Fibroblast of lung (primary cell): Measurements from ENCODE around the gene CTBP2. TPM values are rescaled to one million over a fixed set of nuclear protein-coding genes. Genes with fewer than 3 reads are reported as not detected.

Experiments used
- DNase-seq, 2 donors: peaks; one replicate each; pipeline versions ENCODE4 v3.0.0 to v3.0.0-alpha.2; 2010; ENCODE audit warnings: low read depth in 2 of 2
- H2AFZ ChIP-seq: 2 replicates; pipeline ENCODE4 v1.5.1; 2012; ENCODE audit warnings: low read length, control low read depth, inconsistent platforms
- H3K27ac ChIP-seq: 2 replicates; pipeline ENCODE4 v1.5.1; 2011; ENCODE audit warnings: low read length, control low read depth; ENCODE audit not compliant: insufficient read depth
- H3K27me3 ChIP-seq: 2 replicates; pipeline ENCODE4 v1.5.1; 2011; ENCODE audit warnings: mild to moderate bottlenecking, low read length; ENCODE audit not compliant: control insufficient read depth, insufficient read depth
- H3K36me3 ChIP-seq: 2 replicates; pipeline ENCODE4 v1.5.1; 2011; ENCODE audit warnings: low read length; ENCODE audit not compliant: control insufficient read depth, insufficient read depth
- H3K4me1 ChIP-seq: 2 replicates; pipeline ENCODE4 v1.5.1; 2011; ENCODE audit warnings: low read length; ENCODE audit not compliant: control insufficient read depth, insufficient read depth; ENCODE audit errors: extremely low read depth
- H3K4me2 ChIP-seq: 2 replicates; pipeline ENCODE4 v1.5.1; 2011; ENCODE audit warnings: low read length, control low read depth; ENCODE audit not compliant: insufficient read depth; ENCODE audit errors: extremely low read depth
- H3K4me3 ChIP-seq, 4 experiments: fragments of 200-600 bp in 1 of 4; sonication (generic) in 1 of 4; replicated peaks in 1 of 4; 2 replicates each; pipeline ENCODE4 v1.5.1; 2011 to 2016; ENCODE audit warnings: low read length in 4 of 4, low read depth in 3 of 4, mild to moderate bottlenecking in 3 of 4, control low read depth in 2 of 4, inconsistent platforms in 1 of 4, mixed read lengths in 1 of 4; ENCODE audit not compliant: insufficient read depth in 1 of 4; ENCODE audit errors: control extremely low read depth in 1 of 4
- H3K79me2 ChIP-seq: 2 replicates; pipeline ENCODE4 v1.5.1; 2012; ENCODE audit warnings: mild to moderate bottlenecking, low read length, inconsistent platforms; ENCODE audit not compliant: control insufficient read depth, insufficient read depth
- H3K9ac ChIP-seq: 2 replicates; pipeline ENCODE4 v1.5.1; 2011; ENCODE audit warnings: mild to moderate bottlenecking, low read length, control low read depth; ENCODE audit not compliant: insufficient read depth
- H3K9me3 ChIP-seq: 2 replicates; pipeline ENCODE4 v1.5.1; 2012; ENCODE audit warnings: low read depth, low read length; ENCODE audit not compliant: control insufficient read depth, insufficient read depth
- H4K20me1 ChIP-seq: 2 replicates; pipeline ENCODE4 v1.5.1; 2011; ENCODE audit warnings: low read length; ENCODE audit not compliant: control insufficient read depth, insufficient read depth; ENCODE audit errors: extremely low read depth
- CTCF ChIP-seq, 2 donors: IDR thresholded peaks in 1 of 2; conservative IDR thresholded peaks in 1 of 2; 1 replicate in 1 of 2; 2 replicates in 1 of 2; pipeline ENCODE4 v1.5.1; 2011 to 2012; ENCODE audit warnings: low read length in 2 of 2, control low read depth in 1 of 2, inconsistent platforms in 1 of 2, low read depth in 1 of 2, mild to moderate bottlenecking in 1 of 2
- EZH2 ChIP-seq: IDR thresholded peaks from 2 replicates; pipeline ENCODE4 v1.5.1; 2012; ENCODE audit warnings: low read length, control low read depth, mild to moderate bottlenecking; ENCODE audit errors: missing control alignments
- polyA plus RNA-seq, 2 donors: library from polyadenylated mRNA; depleted of rRNA in 1 of 2; stranded (reverse) in 1 of 2; unstranded in 1 of 2; fragments of >200 nt; gene quantifications; 2 replicates each; pipeline ENCODE4 v1.2.1, GENCODE V29; 2011 to 2012; ENCODE audit warnings: missing spikeins in 1 of 2
- total RNA-seq: library from RNA; depleted of rRNA; stranded (reverse); fragments of >200 nt; gene quantifications from 2 replicates; pipeline ENCODE4 v1.2.1, GENCODE V29; 2014

CTBP2 gene
- total and polyA plus RNA-seq, 2 donors (not counting 1 experiment from before 2014, with no cell fraction given) = 72.1 to 73.3 TPM

- Histone ChIP-seq H2AFZ (no peak overlapping the region), H4K20me1 (no peaks in the 10 kb centered on the region), H3K27ac (no peak overlapping the region), H3K4me3 (no peak overlapping the region), H3K36me3 (peaks cover 4% of the 10 kb centered on the region), H3K4me1 (peaks cover 33% of the 10 kb centered on the region), H3K9me3 (no peaks in the 10 kb centered on the region), H3K79me2 (peaks cover 50% of the 10 kb centered on the region), H3K27me3 (no peaks in the 10 kb centered on the region), H3K9ac (no peak overlapping the region), H3K4me2 (no peak overlapping the region)
- no peak for DNase-seq
- no peak for TF ChIP-seq EZH2
- no peak for TF ChIP-seq CTCF (conservative IDR thresholded peaks at IDR 0.05 in 1 of 2, IDR thresholded peaks at IDR 0.05 in 1 of 2; ENCODE audit: low read depth in 1 of 2, low read length in 2 of 2)
Measured at GRCh38 chr10:125014086-125014830, 146.1 kb downstream of the CTBP2 start.

- H3K27ac ChIP-seq = no peak overlapping the region
- no peaks in the 10 kb centered on the region for H4K20me1 ChIP-seq
Measured at GRCh38 chr10:125013529-125013872, 146.9 kb downstream of the CTBP2 start.

More at GRCh38 chr10:125013529-125013872, 146.9 kb downstream of the CTBP2 start:
- no peak for DNase-seq
- Histone ChIP-seq H2AFZ (no peak overlapping the region), H3K9me3 (no peaks in the 10 kb centered on the region), H3K4me2 (no peak overlapping the region), H3K4me1 (peaks cover 33% of the 10 kb centered on the region), H3K4me3 (no peak overlapping the region), H3K9ac (no peak overlapping the region), H3K27me3 (no peaks in the 10 kb centered on the region), H3K36me3 (peaks cover 4% of the 10 kb centered on the region), H3K79me2 (peaks cover 43% of the 10 kb centered on the region)
- TF ChIP-seq EZH2 (no peak), CTCF (conservative IDR thresholded peaks at IDR 0.05 in 1 of 2, IDR thresholded peaks at IDR 0.05 in 1 of 2; ENCODE audit: low read depth in 1 of 2, low read length in 2 of 2) (no peak)
